Vagina (tissue), 2 donors: ENCODE data around the gene MPC1.

Source experiments
- POLR2A ChIP-seq, 2 donors: fragments of 450-650 bp; IDR thresholded peaks; one replicate each; pipeline ENCODE4 v1.6.1; 2017; ENCODE audit warnings: antibody characterized with exemption in 2 of 2, mild to moderate bottlenecking in 2 of 2, moderate library complexity in 2 of 2
- POLR2AphosphoS5 ChIP-seq, 2 donors: sonication (generic); formaldehyde crosslinking; IDR thresholded peaks; one replicate each; pipeline ENCODE4 v1.9.0; 2017; ENCODE audit warnings: antibody characterized with exemption in 2 of 2, mild to moderate bottlenecking in 2 of 2, low read depth in 1 of 2; ENCODE audit not compliant: insufficient read depth in 1 of 2
- TF ChIP-seq, protein P1 (sequence below), 3 experiments: fragments of 450-650 bp in 2 of 3; fragments of 200-600 bp in 1 of 3; sonication (generic) in 1 of 3; IDR thresholded peaks; one replicate each; pipeline ENCODE4 v1.5.1; 2017 to 2019; ENCODE audit warnings: antibody characterized with exemption in 3 of 3, mild to moderate bottlenecking in 2 of 3, moderate library complexity in 2 of 3

DNA sequence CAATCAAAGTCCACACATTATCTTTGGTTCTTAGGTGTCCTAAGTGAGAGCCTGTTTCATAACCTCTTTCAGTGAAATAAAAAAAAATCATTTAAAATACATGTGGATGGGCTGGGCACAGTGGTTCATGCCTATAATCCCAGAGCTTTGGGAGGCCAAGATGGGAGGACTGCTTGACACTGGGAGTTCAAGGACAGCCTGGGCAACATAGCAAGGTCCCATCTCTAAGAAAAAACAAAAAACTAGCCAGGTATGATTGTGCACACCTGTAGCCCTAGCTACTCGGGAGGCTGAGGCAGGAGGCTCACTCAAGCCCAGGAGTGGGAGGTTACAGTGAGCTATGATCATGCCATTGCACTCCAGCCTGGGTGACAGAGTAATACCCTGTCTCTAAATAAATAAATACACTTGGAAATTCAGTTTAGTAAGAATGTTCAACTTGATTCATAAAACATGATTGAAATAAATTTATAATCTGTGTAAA lies 3.6 kb downstream of the MPC1 start:
- TF ChIP-seq, protein P1, sequence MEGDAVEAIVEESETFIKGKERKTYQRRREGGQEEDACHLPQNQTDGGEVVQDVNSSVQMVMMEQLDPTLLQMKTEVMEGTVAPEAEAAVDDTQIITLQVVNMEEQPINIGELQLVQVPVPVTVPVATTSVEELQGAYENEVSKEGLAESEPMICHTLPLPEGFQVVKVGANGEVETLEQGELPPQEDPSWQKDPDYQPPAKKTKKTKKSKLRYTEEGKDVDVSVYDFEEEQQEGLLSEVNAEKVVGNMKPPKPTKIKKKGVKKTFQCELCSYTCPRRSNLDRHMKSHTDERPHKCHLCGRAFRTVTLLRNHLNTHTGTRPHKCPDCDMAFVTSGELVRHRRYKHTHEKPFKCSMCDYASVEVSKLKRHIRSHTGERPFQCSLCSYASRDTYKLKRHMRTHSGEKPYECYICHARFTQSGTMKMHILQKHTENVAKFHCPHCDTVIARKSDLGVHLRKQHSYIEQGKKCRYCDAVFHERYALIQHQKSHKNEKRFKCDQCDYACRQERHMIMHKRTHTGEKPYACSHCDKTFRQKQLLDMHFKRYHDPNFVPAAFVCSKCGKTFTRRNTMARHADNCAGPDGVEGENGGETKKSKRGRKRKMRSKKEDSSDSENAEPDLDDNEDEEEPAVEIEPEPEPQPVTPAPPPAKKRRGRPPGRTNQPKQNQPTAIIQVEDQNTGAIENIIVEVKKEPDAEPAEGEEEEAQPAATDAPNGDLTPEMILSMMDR (IDR thresholded peaks at IDR 0.05): no peak
- TF ChIP-seq POLR2A (IDR thresholded peaks at IDR 0.05) (no peak), POLR2AphosphoS5 (IDR thresholded peaks at IDR 0.05; ENCODE audit: insufficient read depth in 1 of 2, low read depth in 1 of 2) (no peak)
